GM23338 (cell line): ENCODE results near the gene MXRA7. TPM values are rescaled to one million over a fixed set of nuclear protein-coding genes. Genes with fewer than 3 reads are reported as not detected.

Experiments
- ATAC-seq: fragments of 200-7000 bp; cut with Tn5 transposase; 3 replicates; pipeline ENCODE4 v1.9.1; 2020
- DNase-seq: peaks from one replicate; pipeline ENCODE4 v3.0.0-alpha.2; 2015; ENCODE audit warnings: low spot score
- H2AFZ ChIP-seq: fragments of 200-600 bp; sonication (generic); 2 replicates; pipeline ENCODE4 v1.8.0; 2016; ENCODE audit warnings: antibody characterized with exemption, mild to moderate bottlenecking, moderate library complexity
- H3F3A ChIP-seq: fragments of 200-600 bp; sonication (generic); replicated peaks from 2 replicates; pipeline ENCODE4 v1.8.0; 2017; ENCODE audit warnings: antibody characterized with exemption, mixed run types, low read depth
- H3K27ac ChIP-seq: fragments of 200-600 bp; sonication (generic); 2 replicates; pipeline ENCODE4 v1.6.1; 2016; ENCODE audit warnings: low read depth
- H3K27me3 ChIP-seq: fragments of 200-600 bp; sonication (generic); 2 replicates; pipeline ENCODE4 v1.8.0; 2016; ENCODE audit warnings: mild to moderate bottlenecking, mixed run types, moderate library complexity; ENCODE audit not compliant: insufficient read depth
- H3K36me3 ChIP-seq: fragments of 200-600 bp; sonication (generic); 2 replicates; pipeline ENCODE4 v1.8.0; 2016; ENCODE audit warnings: mild to moderate bottlenecking; ENCODE audit not compliant: insufficient read depth
- H3K4me1 ChIP-seq: fragments of 200-600 bp; sonication (generic); 2 replicates; pipeline ENCODE4 v1.8.0; 2016; ENCODE audit warnings: mild to moderate bottlenecking, moderate library complexity; ENCODE audit not compliant: insufficient read depth
- H3K4me2 ChIP-seq: fragments of 200-600 bp; sonication (generic); 2 replicates; pipeline ENCODE4 v1.7.1; 2017; ENCODE audit warnings: mixed run types
- H3K4me3 ChIP-seq: fragments of 200-600 bp; sonication (generic); 2 replicates; pipeline ENCODE4 v1.6.1; 2016; ENCODE audit warnings: mixed run types
- H3K79me2 ChIP-seq: fragments of 200-600 bp; sonication (generic); replicated peaks from 2 replicates; pipeline ENCODE4 v1.8.0; 2017; ENCODE audit warnings: mild to moderate bottlenecking; ENCODE audit not compliant: insufficient read depth
- H3K9me2 ChIP-seq: fragments of 200-600 bp; sonication (generic); 2 replicates; pipeline ENCODE4 v1.8.0; 2017; ENCODE audit not compliant: insufficient read depth
- H4K20me1 ChIP-seq: fragments of 200-600 bp; sonication (generic); replicated peaks from 2 replicates; pipeline ENCODE4 v1.8.0; 2017; ENCODE audit warnings: mild to moderate bottlenecking; ENCODE audit not compliant: insufficient read depth
- H3K27ac Mint-ChIP-seq: 2 replicates; pipeline ENCODE4 v1.8.0; 2020; ENCODE audit warnings: inconsistent platforms, mild to moderate bottlenecking, moderate library complexity, mixed read lengths
- H3K27me3 Mint-ChIP-seq: 3 replicates; pipeline ENCODE4 v1.8.0; 2022; ENCODE audit warnings: low read depth, mild to moderate bottlenecking, moderate library complexity, mixed read lengths, inconsistent platforms; ENCODE audit not compliant: insufficient read depth, poor library complexity
- H3K36me3 Mint-ChIP-seq: 3 replicates; pipeline ENCODE4 v1.8.0; 2021; ENCODE audit warnings: low read depth, mild to moderate bottlenecking, inconsistent platforms, moderate library complexity, mixed read lengths
- H3K4me1 Mint-ChIP-seq: 3 replicates; pipeline ENCODE4 v1.8.0; 2020; ENCODE audit warnings: mild to moderate bottlenecking, inconsistent platforms, mixed read lengths
- H3K4me3 Mint-ChIP-seq: 3 replicates; pipeline ENCODE4 v1.8.0; 2021; ENCODE audit warnings: moderate library complexity, mild to moderate bottlenecking, inconsistent platforms, mixed read lengths
- H3K9me3 Mint-ChIP-seq: 3 replicates; pipeline ENCODE4 v1.8.0; 2020; ENCODE audit warnings: moderate library complexity, mild to moderate bottlenecking, inconsistent platforms, mixed read lengths
- CREB1 ChIP-seq: fragments of 250-450 bp; sonication (Bioruptor Pico); IDR thresholded peaks from 2 replicates; pipeline ENCODE4 v1.5.0; 2020; ENCODE audit warnings: low read depth, mild to moderate bottlenecking, moderate library complexity
- CTCF ChIP-seq, 2 experiments: fragments of 200-600 bp in 1 of 2; sonication (generic) in 1 of 2; conservative IDR thresholded peaks; 2 replicates each; pipeline versions ENCODE4 v1.5.1 to v1.6.1; 2016 to 2017; ENCODE audit warnings: antibody characterized with exemption in 2 of 2, low read depth in 2 of 2, mild to moderate bottlenecking in 2 of 2, moderate library complexity in 1 of 2
- ETS1 ChIP-seq: IDR thresholded peaks from 2 replicates; pipeline ENCODE4 v1.6.1; 2016; ENCODE audit warnings: antibody characterized with exemption
- EZH2 ChIP-seq: fragments of 200-600 bp; sonication (generic); IDR thresholded peaks from one replicate; pipeline ENCODE4 v1.8.0; 2017; ENCODE audit warnings: antibody characterized with exemption, mild to moderate bottlenecking, low read depth; ENCODE audit not compliant: unreplicated experiment
- EZH2phosphoT487 ChIP-seq: fragments of 200-600 bp; sonication (generic); IDR thresholded peaks from one replicate; pipeline ENCODE4 v1.8.1; 2018; ENCODE audit warnings: antibody characterized with exemption; ENCODE audit not compliant: unreplicated experiment
- POLR2AphosphoS5 ChIP-seq: IDR thresholded peaks from 2 replicates; pipeline ENCODE4 v1.6.1; 2016; ENCODE audit warnings: antibody characterized with exemption, low read depth
- STAT1 ChIP-seq: IDR thresholded peaks from one replicate; pipeline ENCODE4 v1.6.1; 2016; ENCODE audit warnings: antibody characterized with exemption; ENCODE audit not compliant: unreplicated experiment
- ZNF114 ChIP-seq: fragments of 250-450 bp; sonication (Bioruptor Pico); IDR thresholded peaks from 2 replicates; pipeline ENCODE4 v1.5.0; 2020; ENCODE audit warnings: mild to moderate bottlenecking, moderate library complexity
- ZNF331 ChIP-seq: fragments of 250-450 bp; sonication (Bioruptor Pico); IDR thresholded peaks from 2 replicates; pipeline ENCODE4 v1.5.0; 2020; ENCODE audit warnings: low read depth, mild to moderate bottlenecking, moderate library complexity
- polyA plus RNA-seq: library from polyadenylated mRNA; unstranded; fragments of >200 nt; fragmentation: Nextera tagmentation; extraction: Ambion mirVana; gene quantifications from 2 replicates; pipeline ENCODE4 v1.2.1, GENCODE V29; 2016
- total RNA-seq: library from RNA; depleted of rRNA; stranded (reverse); fragments of >200 nt; shearing (Covaris generic); gene quantifications from 2 replicates; pipeline ENCODE4 v1.2.3, GENCODE V29; 2014
- TF ChIP-seq, protein P1 (sequence below): IDR thresholded peaks from one replicate; pipeline ENCODE4 v1.6.1; 2018; ENCODE audit warnings: antibody characterized with exemption; ENCODE audit not compliant: unreplicated experiment

MXRA7 gene
- total and polyA plus RNA-seq, 2 experiments from 2014 or later, result 12.1 to 46.6 TPM

DNA sequence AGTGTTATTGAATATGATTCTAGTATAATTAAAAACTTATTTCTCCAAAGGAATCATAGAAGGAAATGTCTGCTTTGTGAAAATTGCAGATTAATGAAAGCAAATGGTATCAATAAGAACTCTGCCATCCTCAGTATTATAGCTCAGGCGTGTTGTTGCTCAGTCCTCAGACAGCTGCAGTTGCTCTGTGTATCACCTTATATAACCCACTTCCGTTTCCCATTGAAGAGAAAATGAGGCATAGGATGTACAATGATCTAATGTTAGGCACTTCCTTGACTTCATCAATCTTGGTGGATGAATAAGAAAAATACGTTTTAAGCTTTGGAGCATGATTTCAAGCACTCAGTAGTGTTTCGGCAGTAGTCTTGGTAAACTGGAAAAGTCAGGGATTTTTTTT is 41.2 kb upstream of the MXRA7 start (continued):
- TF ChIP-seq CREB1 (CRISPR knock-in tag), result no peak
- no peak for TF ChIP-seq ETS1
- TF ChIP-seq EZH2phosphoT487, result no peak
- TF ChIP-seq POLR2AphosphoS5, result no peak

- H3K4me1 Mint-ChIP-seq, result no peaks in the 10 kb centered on the region
Observed at GRCh38 chr17:76751416-76751993, 40.7 kb upstream of the MXRA7 start.

More at GRCh38 chr17:76751416-76751993, 40.7 kb upstream of the MXRA7 start:
- H3K9me2 ChIP-seq, result no peaks in the 10 kb centered on the region
- peaks cover 13% of the 10 kb centered on the region; the same call in 2 of the 3 replicates for H3K36me3 Mint-ChIP-seq
- H3K4me3 Mint-ChIP-seq, result no peak overlapping the region
- H3K27me3 Mint-ChIP-seq, result peaks cover 3% of the 10 kb centered on the region
- no peak for DNase-seq
- no peaks in the 10 kb centered on the region for H4K20me1 ChIP-seq
- no peak overlapping the region for H3K27ac Mint-ChIP-seq
- no peak overlapping the region for H3K27ac ChIP-seq
- no peaks in the 10 kb centered on the region for H3K36me3 ChIP-seq
- no peak overlapping the region for H3K4me3 ChIP-seq
- no peaks in the 10 kb centered on the region for H3K27me3 ChIP-seq
- H3K9me3 Mint-ChIP-seq, result no peaks in the 10 kb centered on the region; the same call in 2 of the 3 replicates
- no peak overlapping the region for H2AFZ ChIP-seq
- H3K4me1 ChIP-seq, result no peaks in the 10 kb centered on the region
- no peaks in the 10 kb centered on the region for H3F3A ChIP-seq
- TF ChIP-seq ZNF114 (no peak), CTCF (conservative IDR thresholded peaks at IDR 0.05; ENCODE audit: low read depth in 2 of 2) (no peak), POLR2AphosphoS5 (no peak), STAT1 (no peak), ZNF331 (no peak), EZH2 (no peak)
- TF ChIP-seq, protein P1, sequence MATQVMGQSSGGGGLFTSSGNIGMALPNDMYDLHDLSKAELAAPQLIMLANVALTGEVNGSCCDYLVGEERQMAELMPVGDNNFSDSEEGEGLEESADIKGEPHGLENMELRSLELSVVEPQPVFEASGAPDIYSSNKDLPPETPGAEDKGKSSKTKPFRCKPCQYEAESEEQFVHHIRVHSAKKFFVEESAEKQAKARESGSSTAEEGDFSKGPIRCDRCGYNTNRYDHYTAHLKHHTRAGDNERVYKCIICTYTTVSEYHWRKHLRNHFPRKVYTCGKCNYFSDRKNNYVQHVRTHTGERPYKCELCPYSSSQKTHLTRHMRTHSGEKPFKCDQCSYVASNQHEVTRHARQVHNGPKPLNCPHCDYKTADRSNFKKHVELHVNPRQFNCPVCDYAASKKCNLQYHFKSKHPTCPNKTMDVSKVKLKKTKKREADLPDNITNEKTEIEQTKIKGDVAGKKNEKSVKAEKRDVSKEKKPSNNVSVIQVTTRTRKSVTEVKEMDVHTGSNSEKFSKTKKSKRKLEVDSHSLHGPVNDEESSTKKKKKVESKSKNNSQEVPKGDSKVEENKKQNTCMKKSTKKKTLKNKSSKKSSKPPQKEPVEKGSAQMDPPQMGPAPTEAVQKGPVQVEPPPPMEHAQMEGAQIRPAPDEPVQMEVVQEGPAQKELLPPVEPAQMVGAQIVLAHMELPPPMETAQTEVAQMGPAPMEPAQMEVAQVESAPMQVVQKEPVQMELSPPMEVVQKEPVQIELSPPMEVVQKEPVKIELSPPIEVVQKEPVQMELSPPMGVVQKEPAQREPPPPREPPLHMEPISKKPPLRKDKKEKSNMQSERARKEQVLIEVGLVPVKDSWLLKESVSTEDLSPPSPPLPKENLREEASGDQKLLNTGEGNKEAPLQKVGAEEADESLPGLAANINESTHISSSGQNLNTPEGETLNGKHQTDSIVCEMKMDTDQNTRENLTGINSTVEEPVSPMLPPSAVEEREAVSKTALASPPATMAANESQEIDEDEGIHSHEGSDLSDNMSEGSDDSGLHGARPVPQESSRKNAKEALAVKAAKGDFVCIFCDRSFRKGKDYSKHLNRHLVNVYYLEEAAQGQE, result no peak
- H3K79me2 ChIP-seq, result no peaks in the 10 kb centered on the region
- no peak overlapping the region for H3K4me2 ChIP-seq
- ATAC-seq, result no peak
